Muscle layer of duodenum (tissue), 2 donors: ENCODE results near the gene ZNF253.
A peak's percentile ranks its signal among the peaks of the same experiment; 100 is the strongest.
"Not testable (repeated sequence)": the region's sequence is repeated elsewhere in the genome, so short reads cannot be mapped to it uniquely, and the experiment has no call there.

Experiments
- H3K27ac ChIP-seq: one replicate; pipeline ENCODE4 v1.7.0; 2013; ENCODE audit warnings: mild to moderate bottlenecking, low read length
- H3K27me3 ChIP-seq: one replicate; pipeline ENCODE4 v1.7.0; 2013; ENCODE audit warnings: low read depth, mild to moderate bottlenecking, control low read depth, low read length
- H3K36me3 ChIP-seq, 2 donors: one replicate each; pipeline ENCODE4 v1.7.0; 2013; ENCODE audit warnings: low read length in 2 of 2, control low read depth in 1 of 2, mild to moderate bottlenecking in 1 of 2; ENCODE audit not compliant: insufficient read depth in 2 of 2, control insufficient read depth in 1 of 2
- H3K4me1 ChIP-seq, 2 donors: one replicate each; pipeline ENCODE4 v1.7.0; 2013; ENCODE audit warnings: low read length in 2 of 2, mild to moderate bottlenecking in 2 of 2, control low read depth in 1 of 2, moderate library complexity in 1 of 2; ENCODE audit not compliant: insufficient read depth in 2 of 2, control insufficient read depth in 1 of 2
- H3K4me3 ChIP-seq, 2 donors: one replicate each; pipeline ENCODE4 v1.7.0; 2013; ENCODE audit warnings: low read length in 2 of 2, low read depth in 1 of 2, mild to moderate bottlenecking in 1 of 2
- H3K9me3 ChIP-seq, 2 donors: one replicate each; pipeline ENCODE4 v1.7.0; 2013; ENCODE audit warnings: low read length in 2 of 2, control low read depth in 1 of 2, mild to moderate bottlenecking in 1 of 2; ENCODE audit not compliant: control insufficient read depth in 1 of 2
- donor health status: healthy.

The ZNF253 gene

GRCh38 chr19:19865750-19866610 lies at the start of gene ZNF253:
Gene ZNF253, plus strand, starts transcription at chr19:19865882. Its CDS starts 115 bp downstream, at chr19:19865997.
- H3K4me3 ChIP-seq, result peak within 1 kb of the TSS; percentile 94 to 98
- H3K4me1 ChIP-seq, result peaks cover 0 to 22% of the 10 kb centered on the region in 2 donors
- H3K36me3 ChIP-seq, result peaks cover 0 to 4% of the 10 kb centered on the region in 2 donors
- H3K27ac ChIP-seq, result peak within 1 kb of the TSS; percentile 93
- H3K27me3 ChIP-seq, result no peaks in the 10 kb centered on the region
- H3K9me3 ChIP-seq, result peaks cover 0 to under 1% of the 10 kb centered on the region in 2 donors

- Histone ChIP-seq H3K27ac (no peak overlapping the region), H3K4me1 (peaks cover 0 to 16% of the 10 kb centered on the region in 2 donors), H3K36me3 (peaks cover 3 to 6% of the 10 kb centered on the region in 2 donors), H3K4me3 (no peak overlapping the region), H3K9me3 (no peaks in the 10 kb centered on the region), H3K27me3 (no peaks in the 10 kb centered on the region)
Measured at GRCh38 chr19:19816679-19817078, 49.0 kb upstream of the ZNF253 start.

DNA sequence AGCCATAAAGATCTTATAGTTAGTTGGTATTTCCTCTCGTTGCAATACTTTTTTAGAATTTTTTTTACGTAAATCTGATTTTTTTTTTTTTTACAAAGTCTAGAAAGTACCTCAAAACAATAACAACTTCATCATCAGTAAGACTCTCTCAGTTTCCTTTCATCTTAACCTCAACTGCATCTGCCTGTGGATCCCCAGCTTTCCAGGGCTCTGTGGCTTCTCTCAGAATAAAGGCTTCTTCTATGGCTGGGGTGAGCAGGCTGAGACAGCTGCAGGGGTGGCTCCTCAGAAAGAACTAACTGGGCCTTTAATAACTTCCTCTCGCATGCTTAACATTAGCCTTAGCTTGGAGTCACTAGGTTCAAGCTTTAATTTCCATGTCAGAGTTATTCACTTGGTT lies 48.3 kb upstream of the ZNF253 start:
- Histone ChIP-seq H3K9me3 (no peaks in the 10 kb centered on the region), H3K27me3 (no peaks in the 10 kb centered on the region), H3K36me3 (peaks cover 3 to 6% of the 10 kb centered on the region in 2 donors)

DNA sequence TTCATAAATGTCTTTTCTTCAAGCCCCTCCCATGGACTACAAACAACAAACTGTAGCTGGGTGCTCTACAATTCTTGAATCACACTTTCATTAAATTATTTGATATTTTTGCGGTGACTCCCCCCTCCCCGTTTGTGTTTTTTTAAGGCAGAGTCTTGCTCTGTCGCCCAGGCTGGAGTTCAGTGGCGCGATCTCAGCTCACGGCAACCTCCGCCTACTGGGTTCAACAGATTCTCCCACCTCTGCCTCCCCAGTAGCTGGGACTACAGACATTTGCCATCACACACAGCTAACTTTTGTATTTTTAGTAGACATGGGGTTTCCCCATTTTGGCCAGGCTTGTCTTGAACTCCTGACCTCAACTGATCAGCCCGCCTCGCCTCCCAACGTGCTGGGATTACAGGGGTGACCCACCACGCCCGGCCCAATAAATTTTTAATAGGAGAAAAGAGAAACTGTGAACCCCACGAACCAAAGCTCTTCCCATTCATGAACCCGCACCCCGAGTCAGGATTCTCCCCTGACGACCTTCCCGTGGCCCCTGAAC lies 44.8 kb upstream of the ZNF253 start:
- no peaks in the 10 kb centered on the region for H3K9me3 ChIP-seq
- peaks cover 0 to 3% of the 10 kb centered on the region in 2 donors for H3K36me3 ChIP-seq
- peaks cover 0 to 12% of the 10 kb centered on the region in 2 donors for H3K4me1 ChIP-seq
- peak overlapping the region; percentile 96 for H3K27ac ChIP-seq
- H3K4me3 ChIP-seq, result peak overlapping the region; percentile 86 to 89
- no peaks in the 10 kb centered on the region for H3K27me3 ChIP-seq

More for the DNA sequence above, 48.3 kb upstream of the ZNF253 start:
- Histone ChIP-seq H3K27ac (no peak overlapping the region), H3K4me1 (peaks cover 0 to 15% of the 10 kb centered on the region in 2 donors), H3K4me3 (no peak overlapping the region)

DNA sequence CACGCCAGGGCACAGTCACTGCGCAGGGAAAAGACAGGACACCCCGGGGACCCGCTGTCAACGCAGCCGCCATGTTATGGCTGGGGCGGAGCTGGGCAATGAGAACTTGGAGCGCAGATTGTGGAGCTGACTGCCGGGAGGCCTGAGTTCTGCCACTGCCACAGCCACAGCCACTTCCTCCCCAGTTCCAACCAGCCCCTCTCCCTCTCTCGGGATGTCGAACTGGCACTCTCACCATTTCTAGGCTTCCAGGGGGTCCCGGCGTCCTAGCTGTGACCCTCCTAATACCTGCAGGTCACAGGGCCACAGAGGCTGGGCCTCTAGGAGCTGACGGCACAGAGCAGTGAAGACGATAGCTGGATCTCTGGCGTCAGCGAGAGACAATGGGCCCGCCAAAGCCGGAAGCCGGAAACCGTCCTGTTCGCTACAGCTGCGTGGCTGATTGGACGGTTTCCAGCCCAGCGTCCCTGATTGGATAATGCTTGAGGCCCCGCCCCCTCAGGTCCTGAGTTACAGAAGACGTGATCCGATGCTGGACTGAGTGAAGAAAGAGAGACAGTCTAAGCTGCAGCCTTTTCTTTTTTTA lies 44.2 kb upstream of the ZNF253 start, which contains the start of gene ZNF506:
Gene ZNF506 (minus strand): TSS at position 385 of the 586 bp plus-strand sequence. CDS start 147 bp downstream, at position 238.
- Histone ChIP-seq H3K4me3 (peak within 1 kb of the TSS; percentile 86 to 89), H3K9me3 (no peaks in the 10 kb centered on the region), H3K27ac (peak within 1 kb of the TSS; percentile 96), H3K4me1 (peaks cover 0 to 12% of the 10 kb centered on the region in 2 donors), H3K36me3 (peaks cover 0 to 3% of the 10 kb centered on the region in 2 donors), H3K27me3 (no peaks in the 10 kb centered on the region)

DNA sequence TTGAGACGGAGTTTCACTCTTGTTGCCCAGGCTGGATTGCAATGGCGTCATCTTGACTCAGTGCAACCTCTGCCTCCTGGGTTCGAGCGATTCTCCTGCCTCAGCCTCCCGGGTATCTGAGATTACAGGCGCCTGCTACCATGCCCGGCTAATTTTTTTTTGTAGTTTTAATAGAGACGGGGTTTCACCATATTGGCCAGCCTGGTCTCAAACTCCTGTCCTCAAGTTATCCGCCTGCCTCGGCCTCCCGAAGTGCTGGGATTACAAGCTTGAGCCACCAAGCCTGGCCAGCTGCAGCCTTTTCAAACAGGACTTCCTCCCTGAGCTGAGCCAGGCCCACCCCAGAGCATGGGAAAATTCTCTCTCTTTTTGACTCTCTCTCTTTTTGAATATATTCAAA lies 43.7 kb upstream of the ZNF253 start:
- Histone ChIP-seq H3K4me1 (peaks cover 0 to 12% of the 10 kb centered on the region in 2 donors), H3K4me3 (peak overlapping the region; percentile 60 to 86)
- H3K9me3 ChIP-seq, H3K27me3 ChIP-seq, H3K27ac ChIP-seq, H3K36me3 ChIP-seq: not testable (repeated sequence)

GRCh38 chr19:19823916-19824315 lies 41.8 kb upstream of the ZNF253 start:
- Histone ChIP-seq H3K27ac (no peak overlapping the region), H3K4me3 (no peak overlapping the region), H3K9me3 (peaks cover 0 to 4% of the 10 kb centered on the region in 2 donors), H3K36me3 (peaks cover 0 to 2% of the 10 kb centered on the region in 2 donors), H3K4me1 (peaks cover 0 to 9% of the 10 kb centered on the region in 2 donors), H3K27me3 (no peaks in the 10 kb centered on the region)

GRCh38 chr19:19826875-19827274 lies 38.8 kb upstream of the ZNF253 start:
- Histone ChIP-seq H3K4me1 (no peaks in the 10 kb centered on the region), H3K27me3 (no peaks in the 10 kb centered on the region), H3K4me3 (no peak overlapping the region), H3K27ac (no peak overlapping the region), H3K9me3 (peaks cover 10 to 24% of the 10 kb centered on the region in 2 donors), H3K36me3 (no peaks in the 10 kb centered on the region)

DNA sequence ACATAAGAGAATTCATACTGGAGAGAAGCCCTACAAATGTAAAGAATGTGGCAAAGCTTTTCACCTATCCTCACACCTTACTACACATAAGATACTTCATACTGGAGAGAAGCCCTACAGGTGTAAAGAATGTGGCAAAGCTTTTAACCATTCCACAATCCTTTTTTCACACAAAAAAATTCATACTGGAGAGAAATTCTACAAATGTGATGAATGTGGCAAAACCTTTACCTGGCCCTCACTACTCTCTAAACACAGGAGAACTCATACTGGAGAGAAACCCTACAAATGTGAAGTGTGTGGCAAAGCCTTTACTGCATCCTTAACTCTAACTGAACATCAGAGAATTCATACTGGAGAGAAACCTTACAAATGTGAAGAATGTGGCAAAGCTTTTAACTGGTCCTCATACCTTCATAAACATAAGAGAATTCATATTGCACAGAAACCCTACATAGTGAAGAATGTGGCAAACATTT lies 30.1 kb upstream of the ZNF253 start:
- peak overlapping the region in 1 of 2 donors; percentile 33 for H3K4me3 ChIP-seq
- H3K27me3 ChIP-seq, result no peaks in the 10 kb centered on the region
- peaks cover 19 to 55% of the 10 kb centered on the region in 2 donors for H3K9me3 ChIP-seq

DNA sequence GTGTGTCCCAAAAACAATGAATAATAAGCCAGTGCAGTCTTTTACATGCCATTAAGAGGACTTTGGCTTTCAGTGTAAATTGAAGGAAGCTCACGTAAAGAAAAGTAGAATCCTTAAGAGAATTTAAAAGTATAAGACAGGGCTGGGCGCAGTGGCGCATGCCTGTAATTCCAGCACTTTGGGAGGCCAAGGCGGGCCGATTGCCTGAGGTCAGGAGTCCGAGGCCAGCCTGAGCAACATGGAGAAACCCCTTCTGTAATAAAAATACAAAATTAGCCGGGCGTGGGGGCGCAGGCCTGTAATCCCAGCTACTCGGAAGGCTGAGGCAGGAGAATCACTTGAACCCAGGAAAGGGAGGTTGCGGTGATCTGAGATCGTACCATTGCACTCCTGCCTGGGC lies 17.9 kb upstream of the ZNF253 start:
- H3K4me3 ChIP-seq, result no peak overlapping the region
- no peaks in the 10 kb centered on the region for H3K27me3 ChIP-seq
- no peaks in the 10 kb centered on the region for H3K4me1 ChIP-seq
- H3K27ac ChIP-seq, result no peak overlapping the region
- peaks cover 0 to under 1% of the 10 kb centered on the region in 2 donors for H3K9me3 ChIP-seq
- no peaks in the 10 kb centered on the region for H3K36me3 ChIP-seq

More for the DNA sequence above, 30.1 kb upstream of the ZNF253 start:
- H3K27ac ChIP-seq, result no peak overlapping the region
- no peaks in the 10 kb centered on the region for H3K4me1 ChIP-seq
- H3K36me3 ChIP-seq, result no peaks in the 10 kb centered on the region

DNA sequence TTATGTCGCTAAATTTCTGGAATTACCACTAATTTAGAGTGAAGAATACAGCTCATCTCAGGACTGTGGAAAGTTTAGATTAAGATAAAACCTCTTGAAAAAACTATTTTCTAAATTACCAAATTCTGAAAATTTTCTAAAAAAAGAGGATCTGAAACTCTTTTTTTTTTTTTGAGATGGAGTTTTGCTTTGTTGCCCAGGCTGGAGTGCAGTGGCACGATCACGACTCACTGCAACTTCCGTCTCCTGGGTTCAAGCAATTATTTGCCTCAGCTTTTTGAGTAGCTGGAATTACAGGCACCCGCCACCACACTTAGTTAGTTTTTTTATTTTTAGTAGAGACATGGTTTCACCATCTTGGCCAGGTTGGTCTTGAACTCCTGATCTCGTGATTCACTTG lies 16.6 kb upstream of the ZNF253 start:
- Histone ChIP-seq H3K4me3 (no peak overlapping the region), H3K36me3 (no peaks in the 10 kb centered on the region), H3K9me3 (no peaks in the 10 kb centered on the region), H3K27me3 (no peaks in the 10 kb centered on the region), H3K27ac (no peak overlapping the region), H3K4me1 (no peaks in the 10 kb centered on the region)
